ENCODE results near the gene ADARB2. TPM values are rescaled to one million over a fixed set of nuclear protein-coding genes. Genes with fewer than 3 reads are reported as not detected.

The ADARB2 gene
- total and polyA plus RNA-seq, 4 experiments from 2014 or later, result 13.5 to 14.1 TPM; not detected in 2

GRCh38 chr10:1214071-1214675 is 523.2 kb downstream of the ADARB2 start:
- Mint-ChIP-seq H3K36me3 (no peaks in the 10 kb centered on the region), H3K4me1 (peaks cover 0 to 3% (median 1%) of the 10 kb centered on the region in 4 donors), H3K9me3 (no peaks in the 10 kb centered on the region), H3K27ac (no peak overlapping the region), H3K4me3 (no peak overlapping the region), H3K27me3 (no peaks in the 10 kb centered on the region)
- no peaks in the 10 kb centered on the region for H3K4me1 ChIP-seq (ENCODE audit: insufficient read depth, low read length)
- ChIA-PET POLR2A (ENCODE audit: partially characterized antibody) (no interaction called here), CTCF (ENCODE audit: partially characterized antibody) (no interaction called here)
- H3K4me3 ChIP-seq (ENCODE audit: low read length in 2 of 2), result no peak overlapping the region
- H3K27ac ChIP-seq (ENCODE audit: low read depth, low read length), result no peak overlapping the region
- intact Hi-C loops (cut with micrococcal nuclease), result no loop called here
- no peaks in the 10 kb centered on the region for H3K27me3 ChIP-seq (ENCODE audit: insufficient read depth, low read length)
- DNase-seq, result no peak
- no peaks in the 10 kb centered on the region for H3K9me3 ChIP-seq (ENCODE audit: control insufficient read depth in 1 of 2, low read length in 2 of 2)
- H3K36me3 ChIP-seq (ENCODE audit: insufficient read depth, low read length), result no peaks in the 10 kb centered on the region

- Histone ChIP-seq H3K27me3 (ENCODE audit: insufficient read depth, low read length) (no peaks in the 10 kb centered on the region), H3K36me3 (ENCODE audit: insufficient read depth, low read length) (no peaks in the 10 kb centered on the region), H3K27ac (ENCODE audit: low read depth, low read length) (no peak overlapping the region), H3K9me3 (ENCODE audit: control insufficient read depth in 1 of 2, low read length in 2 of 2) (no peaks in the 10 kb centered on the region), H3K4me1 (ENCODE audit: insufficient read depth, low read length) (no peaks in the 10 kb centered on the region), H3K4me3 (ENCODE audit: low read length in 2 of 2) (no peak overlapping the region)
- H3K9me3 Mint-ChIP-seq, result no peaks in the 10 kb centered on the region
- DNase-seq, result no peak
- H3K4me1 Mint-ChIP-seq, result peaks cover 0 to 3% (median 1%) of the 10 kb centered on the region in 4 donors
- ChIA-PET CTCF (ENCODE audit: partially characterized antibody) (no interaction called here), POLR2A (ENCODE audit: partially characterized antibody) (no interaction called here)
- no peaks in the 10 kb centered on the region for H3K27me3 Mint-ChIP-seq
- H3K4me3 Mint-ChIP-seq, result no peak overlapping the region
- intact Hi-C loops (cut with micrococcal nuclease), result no loop called here
- no peaks in the 10 kb centered on the region for H3K36me3 Mint-ChIP-seq
- H3K27ac Mint-ChIP-seq, result peak overlapping the region in 2 of 7 donors; percentile 4 to 63
Measured at GRCh38 chr10:1213252-1214070, 523.9 kb downstream of the ADARB2 start.

DNA sequence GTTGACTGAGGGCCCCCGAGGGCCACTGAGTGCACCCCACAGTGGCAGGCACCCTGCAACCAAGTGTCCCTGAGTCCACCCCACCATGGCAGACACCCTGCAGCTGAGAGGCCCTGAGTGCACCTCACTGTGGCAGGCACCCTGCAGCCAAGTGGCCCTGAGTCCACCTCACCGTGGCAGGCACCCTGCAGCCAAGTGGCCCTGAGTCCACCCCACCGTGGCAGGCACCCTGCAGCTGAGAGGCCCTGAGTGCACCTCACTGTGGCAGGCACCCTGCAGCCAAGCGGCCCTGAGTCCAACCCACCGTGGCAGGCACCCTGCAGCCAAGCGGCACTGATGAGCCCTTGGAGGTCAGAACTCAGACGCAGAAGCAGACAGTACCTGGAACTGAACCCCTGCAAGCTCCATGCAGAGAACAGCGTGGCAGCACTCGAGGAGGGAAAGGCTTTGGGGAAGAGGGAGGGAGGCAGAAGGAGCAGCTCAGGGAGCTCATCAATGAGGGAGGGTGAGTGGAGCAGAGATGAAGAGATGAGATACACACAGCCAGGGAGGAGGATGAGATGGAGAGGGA is 524.7 kb downstream of the ADARB2 start:
- Histone ChIP-seq H3K9me3 (ENCODE audit: control insufficient read depth in 1 of 2, low read length in 2 of 2) (no peaks in the 10 kb centered on the region), H3K27ac (ENCODE audit: low read depth, low read length) (no peak overlapping the region), H3K27me3 (ENCODE audit: insufficient read depth, low read length) (no peaks in the 10 kb centered on the region), H3K36me3 (ENCODE audit: insufficient read depth, low read length) (no peaks in the 10 kb centered on the region), H3K4me3 (ENCODE audit: low read length in 2 of 2) (no peak overlapping the region), H3K4me1 (ENCODE audit: insufficient read depth, low read length) (no peaks in the 10 kb centered on the region)
- H3K27me3 Mint-ChIP-seq, result no peaks in the 10 kb centered on the region
- DNase-seq, result no peak
- peaks cover 0 to 3% (median 1%) of the 10 kb centered on the region in 4 donors for H3K4me1 Mint-ChIP-seq
- H3K9me3 Mint-ChIP-seq, result no peaks in the 10 kb centered on the region
- ChIA-PET POLR2A (ENCODE audit: partially characterized antibody) (no interaction called here), CTCF (ENCODE audit: partially characterized antibody) (no interaction called here)
- intact Hi-C loops (cut with micrococcal nuclease), result no loop called here
- no peak overlapping the region for H3K4me3 Mint-ChIP-seq
- no peak overlapping the region for H3K27ac Mint-ChIP-seq
- H3K36me3 Mint-ChIP-seq, result no peaks in the 10 kb centered on the region

- H3K4me3 Mint-ChIP-seq, result no peak overlapping the region
- CTCF ChIA-PET (ENCODE audit: partially characterized antibody), result no interaction called here
Measured at GRCh38 chr10:1211844-1212570, 525.3 kb downstream of the ADARB2 start.

DNA sequence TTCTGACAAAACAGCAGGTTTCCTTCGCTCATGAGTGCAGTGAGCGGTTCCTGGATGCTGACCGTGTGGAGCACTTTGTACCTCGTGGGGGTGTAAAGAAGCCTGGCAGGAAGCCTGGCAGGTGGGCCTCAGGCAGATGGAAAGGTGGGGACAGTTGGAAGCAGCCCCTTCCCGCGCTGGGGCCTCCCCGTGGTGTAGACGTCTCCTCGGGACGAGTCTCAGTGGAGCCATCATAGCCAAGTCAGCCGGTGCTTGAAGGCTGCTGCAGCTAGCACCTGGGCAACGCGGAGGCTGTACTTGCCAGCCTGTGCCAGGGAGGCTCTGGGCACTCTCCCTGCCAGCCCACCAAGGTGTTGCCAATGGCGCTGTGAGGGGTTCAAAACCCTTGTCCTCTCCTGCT is 526.7 kb downstream of the ADARB2 start:
- no peaks in the 10 kb centered on the region for H3K9me3 Mint-ChIP-seq
- CTCF ChIA-PET (ENCODE audit: partially characterized antibody), result no interaction called here
- intact Hi-C loops (cut with micrococcal nuclease), result no loop called here

More at GRCh38 chr10:1211844-1212570, 525.3 kb downstream of the ADARB2 start:
- POLR2A ChIA-PET (ENCODE audit: partially characterized antibody), result no interaction called here
- peaks cover 0 to 3% (median 1%) of the 10 kb centered on the region in 4 donors for H3K4me1 Mint-ChIP-seq
- Histone ChIP-seq H3K27ac (ENCODE audit: low read depth, low read length) (no peak overlapping the region), H3K9me3 (ENCODE audit: control insufficient read depth in 1 of 2, low read length in 2 of 2) (no peaks in the 10 kb centered on the region), H3K4me3 (ENCODE audit: low read length in 2 of 2) (no peak overlapping the region), H3K4me1 (ENCODE audit: insufficient read depth, low read length) (no peaks in the 10 kb centered on the region), H3K36me3 (ENCODE audit: insufficient read depth, low read length) (no peaks in the 10 kb centered on the region), H3K27me3 (ENCODE audit: insufficient read depth, low read length) (no peaks in the 10 kb centered on the region)
- H3K36me3 Mint-ChIP-seq, result no peaks in the 10 kb centered on the region
- no peaks in the 10 kb centered on the region for H3K27me3 Mint-ChIP-seq
- no peak overlapping the region for H3K27ac Mint-ChIP-seq
- no peak for DNase-seq
- no peaks in the 10 kb centered on the region for H3K9me3 Mint-ChIP-seq
- intact Hi-C loops (cut with micrococcal nuclease), result no loop called here

GRCh38 chr10:1209355-1209979 is 527.9 kb downstream of the ADARB2 start:
- H3K4me1 ChIP-seq (ENCODE audit: insufficient read depth, low read length), result no peaks in the 10 kb centered on the region
- no peaks in the 10 kb centered on the region for H3K9me3 ChIP-seq (ENCODE audit: control insufficient read depth in 1 of 2, low read length in 2 of 2)
- intact Hi-C loops (cut with micrococcal nuclease), result no loop called here
- no peaks in the 10 kb centered on the region for H3K36me3 ChIP-seq (ENCODE audit: insufficient read depth, low read length)
- Mint-ChIP-seq H3K4me3 (no peak overlapping the region), H3K27ac (peak overlapping the region in 1 of 7 donors; percentile 38), H3K27me3 (no peaks in the 10 kb centered on the region), H3K9me3 (no peaks in the 10 kb centered on the region), H3K36me3 (no peaks in the 10 kb centered on the region), H3K4me1 (peaks cover 0 to 3% (median 1%) of the 10 kb centered on the region in 4 donors)
- no peaks in the 10 kb centered on the region for H3K27me3 ChIP-seq (ENCODE audit: insufficient read depth, low read length)
- ChIA-PET CTCF (ENCODE audit: partially characterized antibody) (no interaction called here), POLR2A (ENCODE audit: partially characterized antibody) (no interaction called here)
- DNase-seq, result no peak
- no peak overlapping the region for H3K4me3 ChIP-seq (ENCODE audit: low read length in 2 of 2)
- H3K27ac ChIP-seq (ENCODE audit: low read depth, low read length), result no peak overlapping the region

More for the DNA sequence above, 526.7 kb downstream of the ADARB2 start:
- Mint-ChIP-seq H3K36me3 (no peaks in the 10 kb centered on the region), H3K27ac (no peak overlapping the region), H3K4me3 (no peak overlapping the region), H3K27me3 (no peaks in the 10 kb centered on the region), H3K4me1 (peaks cover 0 to 3% (median 1%) of the 10 kb centered on the region in 4 donors)
- Histone ChIP-seq H3K36me3 (ENCODE audit: insufficient read depth, low read length) (no peaks in the 10 kb centered on the region), H3K27me3 (ENCODE audit: insufficient read depth, low read length) (no peaks in the 10 kb centered on the region), H3K27ac (ENCODE audit: low read depth, low read length) (no peak overlapping the region), H3K9me3 (ENCODE audit: control insufficient read depth in 1 of 2, low read length in 2 of 2) (no peaks in the 10 kb centered on the region), H3K4me3 (ENCODE audit: low read length in 2 of 2) (no peak overlapping the region), H3K4me1 (ENCODE audit: insufficient read depth, low read length) (no peaks in the 10 kb centered on the region)
- POLR2A ChIA-PET (ENCODE audit: partially characterized antibody), result no interaction called here
- no peak for DNase-seq
